Pancreas (tissue), 10 donors: ENCODE measurements around the gene KLK8. TPM values are rescaled to one million over a fixed set of nuclear protein-coding genes. Genes with fewer than 3 reads are reported as not detected.

Experiments used
- ATAC-seq, 4 donors: fragments of 200-7000 bp; cut with Tn5 transposase; one replicate each; pipeline versions ENCODE4 v1.8.0 to v1.9.1; 2020; ENCODE audit warnings: mild to moderate bottlenecking in 4 of 4, moderate library complexity in 4 of 4
- DNase-seq, 6 donors: peaks; one replicate each; pipeline ENCODE4 v3.0.0-alpha.2; 2020
- FAIRE-seq: peaks from 2 replicates; lab custom pipeline; 2012; peaks lifted over from hg19 to GRCh38; lab: Jason Lieb, UNC
- H3K27ac ChIP-seq, 4 donors: fragments of 200-600 bp; sonication (generic); 1 replicate in 3 of 4; 2 replicates in 1 of 4; pipeline versions ENCODE4 v1.5.0 to v1.8.0; 2020
- H3K27me3 ChIP-seq, 4 donors: fragments of 200-600 bp; one replicate each; pipeline ENCODE4 v1.8.0; 2021
- H3K36me3 ChIP-seq, 3 donors: fragments of 200-600 bp; sonication (generic) in 1 of 3; one replicate each; pipeline versions ENCODE4 v1.5.0 to v1.8.0; 2020 to 2021
- H3K4me1 ChIP-seq, 3 donors: fragments of 200-600 bp; one replicate each; pipeline ENCODE4 v1.8.0; 2021
- H3K4me3 ChIP-seq, 4 donors: fragments of 200-600 bp; sonication (generic) in 2 of 4; one replicate each; pipeline versions ENCODE4 v1.5.0 to v1.8.0; 2020 to 2021
- H3K9me3 ChIP-seq, 4 donors: fragments of 200-600 bp; one replicate each; pipeline ENCODE4 v1.8.0; 2021
- CTCF ChIP-seq, 4 donors: fragments of 200-600 bp; sonication (generic) in 3 of 4; IDR thresholded peaks; one replicate each; pipeline versions ENCODE4 v1.5.0 to v1.8.0; 2021; ENCODE audit warnings: antibody characterized with exemption in 4 of 4
- WGBS, 2 donors: extraction: QIAGEN DNeasy Blood & Tissue Kit; methylation state at CpG; one replicate each; pipeline ENCODE4 v1.1.7; 2013; 5-methylcytosine and 5-hydroxymethylcytosine counted together
- intact Hi-C, 3 donors: fragments of 100-400 bp; cut with DNase I; formaldehyde crosslinking; loops; one replicate each; pipeline versions ENCODE4 v1.11.1 to v1.14.2; 2022
- polyA plus RNA-seq, 2 donors: library from polyadenylated mRNA; stranded (reverse); fragments of 200-250 nt; gene quantifications; one replicate each; pipeline ENCODE4 v1.2.3, GENCODE V29; 2013
- total RNA-seq, 6 donors: library from RNA; stranded (reverse); fragmentation: NEBNext Ultra II Directional in 4 of 6; extraction: Animal tissue kit (Norgen Biotek cat#: 25700) in 4 of 6; gene quantifications; one replicate each; pipeline versions ENCODE4 v1.2.1 to v1.2.4, GENCODE V29; 2021 to 2023
- donor health status: healthy with polysubstance abuse.
- donor health status: DM: no; HTN: no; CAD: no; lungs with moderate emphysema.
- donor health status: DM: no; HTN: no; CAD: no.
- donor health status: control.
- donor health status: control.
- donor health status: Bipolar disorder and iron deficiency.
- donor health status: DM: yes; HTN: yes; CAD: no.
- donor health status: DM: no; HTN: no; CAD: no.
- donor health status: DM: no; HTN: no; CAD: no.
- donor health status: DM: yes; HTN: yes; CAD: no.

Gene KLK8
- total and polyA plus RNA-seq, 8 donors = not detected

GRCh38 chr19:50964266-50964665 lies 37.1 kb downstream of the KLK8 start:
- no peak overlapping the region for H3K27ac ChIP-seq

GRCh38 chr19:50963381-50963780 lies 38.0 kb downstream of the KLK8 start:
- Histone ChIP-seq H3K27ac (no peak overlapping the region), H3K36me3 (no peaks in the 10 kb centered on the region), H3K4me1 (no peaks in the 10 kb centered on the region), H3K4me3 (no peak overlapping the region), H3K27me3 (no peaks in the 10 kb centered on the region), H3K9me3 (no peaks in the 10 kb centered on the region)
- TF ChIP-seq CTCF (IDR thresholded peaks at IDR 0.05) = no peak
- WGBS, 2 donors = 65 to 73% methylated on average over 6 of the region's 6 CpGs
- ATAC-seq (no peak), FAIRE-seq (no peak), DNase-seq (no peak)
- intact Hi-C loops = no loop called here

More at GRCh38 chr19:50964266-50964665, 37.1 kb downstream of the KLK8 start:
- Histone ChIP-seq H3K36me3 (no peaks in the 10 kb centered on the region), H3K9me3 (no peaks in the 10 kb centered on the region), H3K4me3 (no peak overlapping the region), H3K27me3 (no peaks in the 10 kb centered on the region), H3K4me1 (no peaks in the 10 kb centered on the region)
- DNase-seq (no peak), FAIRE-seq (no peak), ATAC-seq (no peak)
- WGBS, 2 donors = 51 to 56% methylated on average over 3 of the region's 3 CpGs
- no peak for TF ChIP-seq CTCF (IDR thresholded peaks at IDR 0.05)
- intact Hi-C loops = no loop called here

GRCh38 chr19:50962245-50962644 lies 39.2 kb downstream of the KLK8 start:
- DNase-seq = no peak
- H3K36me3 ChIP-seq = no peaks in the 10 kb centered on the region
- ATAC-seq = no peak
- intact Hi-C loops = no loop called here
- H3K4me3 ChIP-seq = no peak overlapping the region
- 72 to 79% methylated on average over 1 of the region's 1 CpG for WGBS, 2 donors
- TF ChIP-seq CTCF (IDR thresholded peaks at IDR 0.05) = no peak
- H3K27me3 ChIP-seq = peaks cover 0 to 5% (median 0%) of the 10 kb centered on the region in 4 donors
- H3K9me3 ChIP-seq = no peaks in the 10 kb centered on the region
- H3K27ac ChIP-seq = no peak overlapping the region
- no peaks in the 10 kb centered on the region for H3K4me1 ChIP-seq
- FAIRE-seq = no peak

GRCh38 chr19:50959731-50960500 lies 41.5 kb downstream of the KLK8 start:
- Histone ChIP-seq H3K27me3 (peaks cover 0 to 5% (median 0%) of the 10 kb centered on the region in 4 donors), H3K36me3 (no peaks in the 10 kb centered on the region), H3K4me1 (no peaks in the 10 kb centered on the region), H3K9me3 (no peaks in the 10 kb centered on the region), H3K4me3 (no peak overlapping the region), H3K27ac (no peak overlapping the region)
- 44 to 57% methylated on average over 6 to 8 of the region's 9 CpGs for WGBS, 2 donors
- TF ChIP-seq CTCF (IDR thresholded peaks at IDR 0.05) = no peak
- intact Hi-C loops = no loop called here
- FAIRE-seq (no peak), ATAC-seq (no peak), DNase-seq (peak in 1 of 6 donors; percentile 16)

- TF ChIP-seq CTCF (IDR thresholded peaks at IDR 0.05) = no peak
- H3K4me3 ChIP-seq = no peak overlapping the region
- FAIRE-seq (no peak), DNase-seq (no peak), ATAC-seq (no peak)
- H3K4me1 ChIP-seq = no peaks in the 10 kb centered on the region
- intact Hi-C loops = no loop called here
- no peaks in the 10 kb centered on the region for H3K36me3 ChIP-seq
- H3K27ac ChIP-seq = no peak overlapping the region
- H3K9me3 ChIP-seq = no peaks in the 10 kb centered on the region
- WGBS, 2 donors = 49 to 52% methylated on average over 8 of the region's 8 CpGs
- H3K27me3 ChIP-seq = peaks cover 0 to 5% (median 0%) of the 10 kb centered on the region in 4 donors
Measured at GRCh38 chr19:50957587-50957986, 43.8 kb downstream of the KLK8 start.
